Esophagus squamous epithelium (tissue), 5 donors: ENCODE data around the gene GRIK1. TPM values are rescaled to one million over a fixed set of nuclear protein-coding genes. Genes with fewer than 3 reads are reported as not detected.

Source experiments
- DNase-seq: peaks from one replicate; lab custom pipeline; 2025; lab: John Stamatoyannopoulos, UW
- H3K27ac ChIP-seq, 4 donors: fragments of 200-600 bp; sonication (generic); one replicate each; pipeline ENCODE4 v1.5.1; 2016 to 2019; ENCODE audit warnings: mild to moderate bottlenecking in 1 of 4
- H3K27me3 ChIP-seq, 4 donors: fragments of 200-600 bp; sonication (generic); 1 replicate in 3 of 4; 2 replicates in 1 of 4; pipeline versions ENCODE4 v1.5.1 to v1.6.0; 2017 to 2021; ENCODE audit warnings: antibody characterized with exemption in 1 of 4
- H3K36me3 ChIP-seq, 3 donors: fragments of 200-600 bp; sonication (generic); one replicate each; pipeline ENCODE4 v1.5.1; 2016 to 2019
- H3K4me1 ChIP-seq, 3 donors: fragments of 200-600 bp; sonication (generic); one replicate each; pipeline ENCODE4 v1.5.1; 2017 to 2019
- H3K4me3 ChIP-seq, 4 donors: fragments of 200-600 bp; sonication (generic); 1 replicate in 3 of 4; 2 replicates in 1 of 4; pipeline ENCODE4 v1.5.1; 2016 to 2019; ENCODE audit warnings: mild to moderate bottlenecking in 2 of 4, moderate library complexity in 1 of 4
- H3K9me3 ChIP-seq, 3 donors: fragments of 200-600 bp; sonication (generic); one replicate each; pipeline ENCODE4 v1.5.1; 2016 to 2019
- POLR2A ChIP-seq, 4 donors: fragments of 450-650 bp; IDR thresholded peaks; one replicate each; pipeline ENCODE4 v1.6.1; 2017; ENCODE audit warnings: antibody characterized with exemption in 4 of 4, mild to moderate bottlenecking in 4 of 4, moderate library complexity in 3 of 4
- WGBS, 2 donors: methylation state at CpG; one replicate each; pipeline ENCODE4 v1.1.5; 2018; 5-methylcytosine and 5-hydroxymethylcytosine counted together
- intact Hi-C: fragments of 100-400 bp; cut with DNase I; formaldehyde crosslinking; loops from one replicate; pipeline ENCODE4 v1.15.0; 2022
- total RNA-seq, 4 donors: library from RNA; depleted of rRNA; stranded (reverse); fragments of >200 nt; gene quantifications; one replicate each; pipeline ENCODE4 v1.1.0, GENCODE V29; 2016
- TF ChIP-seq, protein P1 (sequence below), 6 experiments: fragments of 450-650 bp in 4 of 6; fragments of 200-600 bp in 2 of 6; sonication (generic) in 2 of 6; IDR thresholded peaks; one replicate each; pipeline ENCODE4 v1.5.1; 2016 to 2019; ENCODE audit warnings: antibody characterized with exemption in 6 of 6, mild to moderate bottlenecking in 4 of 6, moderate library complexity in 4 of 6
- donor health status: DM: yes; HTN: yes; CAD: no.

The GRIK1 gene
- under 1 TPM in 1 of 4 donors, not detected in 3; 0.19 TPM for total RNA-seq

DNA sequence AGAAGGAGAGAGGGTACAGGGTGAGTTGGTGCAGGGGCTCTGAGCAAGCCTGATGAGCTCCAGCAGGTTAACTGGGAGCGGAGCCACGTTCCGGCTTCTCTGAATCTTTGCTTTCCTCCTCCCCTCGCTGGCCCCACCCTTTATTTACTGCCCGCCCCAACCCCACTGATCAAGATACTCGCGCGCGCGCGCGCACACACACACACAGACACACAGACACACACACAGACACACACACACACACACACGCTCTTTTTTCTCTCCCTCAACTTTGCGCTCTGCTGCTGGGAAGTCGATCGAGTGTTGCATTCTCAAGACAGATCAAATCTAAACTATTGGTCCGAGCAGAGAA, at the start of gene GRIK1:
TSS of gene GRIK1 (minus strand) at position 73 of the 352 bp plus-strand sequence.
- intact Hi-C loops: no loop called here
- no peak for DNase-seq
- Histone ChIP-seq H3K4me3 (peak within 1 kb of the TSS in 2 of 4 donors; percentile 18 to 51), H3K36me3 (no peaks in the 10 kb centered on the region), H3K9me3 (no peaks in the 10 kb centered on the region), H3K27me3 (peaks cover 0 to 60% (median 0%) of the 10 kb centered on the region in 4 donors), H3K27ac (no peak within 1 kb of the TSS), H3K4me1 (peaks cover 0 to 13% (median 7%) of the 10 kb centered on the region in 3 donors)
- TF ChIP-seq POLR2A (IDR thresholded peaks at IDR 0.05): no peak
- TF ChIP-seq, protein P1, sequence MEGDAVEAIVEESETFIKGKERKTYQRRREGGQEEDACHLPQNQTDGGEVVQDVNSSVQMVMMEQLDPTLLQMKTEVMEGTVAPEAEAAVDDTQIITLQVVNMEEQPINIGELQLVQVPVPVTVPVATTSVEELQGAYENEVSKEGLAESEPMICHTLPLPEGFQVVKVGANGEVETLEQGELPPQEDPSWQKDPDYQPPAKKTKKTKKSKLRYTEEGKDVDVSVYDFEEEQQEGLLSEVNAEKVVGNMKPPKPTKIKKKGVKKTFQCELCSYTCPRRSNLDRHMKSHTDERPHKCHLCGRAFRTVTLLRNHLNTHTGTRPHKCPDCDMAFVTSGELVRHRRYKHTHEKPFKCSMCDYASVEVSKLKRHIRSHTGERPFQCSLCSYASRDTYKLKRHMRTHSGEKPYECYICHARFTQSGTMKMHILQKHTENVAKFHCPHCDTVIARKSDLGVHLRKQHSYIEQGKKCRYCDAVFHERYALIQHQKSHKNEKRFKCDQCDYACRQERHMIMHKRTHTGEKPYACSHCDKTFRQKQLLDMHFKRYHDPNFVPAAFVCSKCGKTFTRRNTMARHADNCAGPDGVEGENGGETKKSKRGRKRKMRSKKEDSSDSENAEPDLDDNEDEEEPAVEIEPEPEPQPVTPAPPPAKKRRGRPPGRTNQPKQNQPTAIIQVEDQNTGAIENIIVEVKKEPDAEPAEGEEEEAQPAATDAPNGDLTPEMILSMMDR (IDR thresholded peaks at IDR 0.05): no peak
- WGBS, 2 donors: 0 to 6% methylated on average over 13 to 17 of the region's 17 CpGs

DNA sequence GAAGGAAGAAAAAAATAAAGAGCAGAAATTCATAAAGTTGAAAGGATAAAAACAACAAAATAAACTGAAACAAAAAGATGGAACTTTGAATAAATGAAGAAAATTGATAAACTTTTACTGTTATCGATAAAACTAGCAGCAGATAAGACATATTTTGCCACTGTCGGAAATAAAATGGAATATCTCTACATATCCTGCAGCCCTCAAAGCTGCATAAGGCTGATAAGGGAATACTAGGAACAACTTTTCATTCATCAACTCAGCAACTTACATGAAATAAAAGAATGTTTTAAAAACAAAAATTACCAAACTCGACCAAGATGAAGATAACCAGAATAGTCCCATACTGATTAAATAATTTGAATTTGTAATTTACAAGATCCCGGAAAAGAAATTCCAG, 48.0 kb upstream of the GRIK1 start:
- Histone ChIP-seq H3K27me3 (no peaks in the 10 kb centered on the region), H3K27ac (no peak overlapping the region), H3K4me3 (no peak overlapping the region), H3K4me1 (no peaks in the 10 kb centered on the region), H3K36me3 (no peaks in the 10 kb centered on the region), H3K9me3 (peaks cover 0 to 15% (median 0%) of the 10 kb centered on the region in 3 donors)
- 64 to 74% methylated on average over 4 of the region's 4 CpGs for WGBS, 2 donors
- intact Hi-C loops: no loop called here
- DNase-seq: no peak
- TF ChIP-seq POLR2A (IDR thresholded peaks at IDR 0.05): no peak
- TF ChIP-seq, protein P1 (IDR thresholded peaks at IDR 0.05): no peak

DNA sequence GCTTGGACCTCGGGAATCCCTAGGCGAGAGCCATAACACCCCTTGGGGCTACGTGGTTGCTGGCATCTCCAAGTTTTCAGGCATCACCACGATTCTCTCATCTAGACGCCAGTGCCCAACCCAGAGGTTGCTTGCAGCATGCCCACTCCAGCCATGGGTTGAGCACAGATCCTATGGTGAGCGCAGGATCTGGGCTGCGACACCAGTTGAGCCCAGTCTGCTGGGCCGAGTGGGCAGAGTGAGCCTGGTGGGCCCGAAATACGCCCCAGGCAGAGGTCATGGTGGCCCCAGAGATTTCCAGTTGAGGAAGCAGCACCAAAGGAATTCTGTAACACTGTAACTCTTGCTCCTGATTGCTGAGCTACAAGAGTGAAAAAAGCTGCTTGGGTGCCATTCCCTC, 46.1 kb upstream of the GRIK1 start:
- Histone ChIP-seq H3K4me3 (no peak overlapping the region), H3K4me1 (no peaks in the 10 kb centered on the region), H3K27ac (no peak overlapping the region), H3K9me3 (peaks cover 0 to 15% (median 0%) of the 10 kb centered on the region in 3 donors), H3K27me3 (no peaks in the 10 kb centered on the region), H3K36me3 (no peaks in the 10 kb centered on the region)
- 71 to 73% methylated on average over 7 to 8 of the region's 10 CpGs for WGBS, 2 donors
- intact Hi-C loops: no loop called here
- DNase-seq: no peak
- TF ChIP-seq, protein P1 (IDR thresholded peaks at IDR 0.05): no peak
- TF ChIP-seq POLR2A (IDR thresholded peaks at IDR 0.05): no peak

DNA sequence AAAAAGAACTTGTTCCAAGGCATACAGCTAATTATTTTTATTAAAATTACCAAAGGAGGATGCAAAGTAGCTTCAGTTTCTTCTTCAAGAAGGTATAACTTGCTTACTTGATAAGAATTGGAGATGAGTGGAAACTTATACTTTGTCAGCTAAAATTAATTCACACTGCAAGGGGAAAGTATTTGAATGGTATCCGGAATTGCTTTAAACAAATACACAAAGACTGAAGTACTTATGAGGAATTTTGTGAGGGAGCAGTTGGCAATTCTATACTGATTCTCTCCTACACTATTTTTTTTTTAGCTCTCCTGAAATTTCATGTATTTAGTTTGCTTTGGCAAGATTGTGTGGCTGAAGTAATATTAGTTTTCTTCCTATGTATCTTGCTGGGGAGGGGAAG, 39.2 kb upstream of the GRIK1 start:
- TF ChIP-seq, protein P1 (IDR thresholded peaks at IDR 0.05): no peak
- no peak for TF ChIP-seq POLR2A (IDR thresholded peaks at IDR 0.05)
- H3K9me3 ChIP-seq: no peaks in the 10 kb centered on the region
- H3K4me3 ChIP-seq: no peak overlapping the region
- 49 to 76% methylated on average over 1 of the region's 1 CpG for WGBS, 2 donors
- intact Hi-C loops: no loop called here
- no peaks in the 10 kb centered on the region for H3K27me3 ChIP-seq
- no peaks in the 10 kb centered on the region for H3K4me1 ChIP-seq
- DNase-seq: no peak
- no peak overlapping the region for H3K27ac ChIP-seq
- no peaks in the 10 kb centered on the region for H3K36me3 ChIP-seq

DNA sequence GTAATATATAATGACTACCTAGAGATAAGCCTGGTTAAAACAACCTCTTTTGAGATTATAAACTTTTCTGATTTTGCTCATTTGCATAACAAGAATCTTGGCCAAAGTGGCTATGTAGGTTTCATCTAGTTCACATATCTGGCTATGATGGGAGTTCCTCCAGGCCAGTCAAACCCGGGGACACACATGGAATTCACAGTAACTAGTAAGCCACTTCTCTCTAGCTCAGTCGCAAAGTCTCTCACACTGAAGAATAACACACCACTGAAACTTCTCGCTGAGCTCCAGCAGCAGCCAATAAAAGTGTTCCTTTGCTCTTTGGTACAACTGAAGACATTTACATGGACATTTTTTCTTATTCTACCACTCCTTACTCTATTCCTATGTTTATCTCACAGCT, 36.0 kb upstream of the GRIK1 start:
- no peaks in the 10 kb centered on the region for H3K4me1 ChIP-seq
- intact Hi-C loops: no loop called here
- no peaks in the 10 kb centered on the region for H3K27me3 ChIP-seq
- no peak overlapping the region for H3K4me3 ChIP-seq
- H3K36me3 ChIP-seq: no peaks in the 10 kb centered on the region
- no peak for DNase-seq
- TF ChIP-seq, protein P1 (IDR thresholded peaks at IDR 0.05): no peak
- no peak for TF ChIP-seq POLR2A (IDR thresholded peaks at IDR 0.05)
- no peak overlapping the region for H3K27ac ChIP-seq
- 73% methylated on average over 3 of the region's 3 CpGs for WGBS, 2 donors
- H3K9me3 ChIP-seq: no peaks in the 10 kb centered on the region
